Stimulated activated CD4-positive, alpha-beta T cell treated with anti-CD3 and anti-CD28 coated beads, Interleukin-15, amount 100 ng/mL, for 24 hours (primary cell): ENCODE measurements around the gene MAGEB6B.
"Not testable (repeated sequence)": the region's sequence is repeated elsewhere in the genome, so short reads cannot be mapped to it uniquely, and the experiment has no call there.

ENCODE experiments used
- DNase-seq: peaks from one replicate; pipeline ENCODE4 v3.0.0-alpha.2; 2020

Gene MAGEB6B, protein sequence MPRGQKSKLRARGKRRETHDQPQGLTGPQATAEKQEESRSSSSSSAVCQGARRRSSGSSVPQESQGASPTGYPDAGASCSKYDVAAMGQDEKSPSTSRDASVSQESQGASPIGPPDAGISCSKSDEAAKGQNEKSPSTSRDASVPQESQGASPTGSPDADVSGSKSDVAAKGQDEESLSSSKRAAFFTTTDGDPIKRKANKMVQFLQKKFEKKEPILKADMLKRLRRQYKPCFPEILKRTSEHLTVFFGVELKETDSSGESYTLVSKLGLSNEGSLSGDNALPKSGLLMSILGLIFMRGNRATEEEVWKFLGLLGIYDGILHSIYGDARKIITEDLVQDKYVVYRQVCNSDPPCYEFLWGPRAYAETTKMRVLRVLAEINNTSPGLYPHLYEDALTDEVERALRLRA

DNA sequence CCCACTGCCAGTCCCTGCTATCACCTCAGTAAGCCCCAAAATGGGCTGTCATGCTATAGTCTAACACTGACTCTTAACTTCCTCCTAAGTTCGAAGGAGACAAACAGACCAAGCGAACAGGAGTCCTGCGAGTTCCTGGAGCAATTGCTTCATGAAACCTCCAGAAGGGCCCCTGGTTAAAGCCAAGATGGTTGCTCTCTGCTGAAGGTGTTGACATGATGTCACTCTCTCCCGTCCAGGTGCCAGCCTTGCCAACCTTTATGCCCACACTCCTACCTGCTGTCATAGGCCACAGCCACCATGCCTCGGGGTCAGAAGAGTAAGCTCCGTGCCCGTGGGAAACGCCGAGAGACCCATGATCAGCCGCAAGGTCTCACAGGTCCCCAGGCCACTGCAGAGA, at the start of gene MAGEB6B:
Gene MAGEB6B, plus strand, starts transcription at position 301 of the 400 bp plus-strand sequence. Its CDS starts 0 bp downstream, at position 301.
- DNase-seq = no peak

DNA sequence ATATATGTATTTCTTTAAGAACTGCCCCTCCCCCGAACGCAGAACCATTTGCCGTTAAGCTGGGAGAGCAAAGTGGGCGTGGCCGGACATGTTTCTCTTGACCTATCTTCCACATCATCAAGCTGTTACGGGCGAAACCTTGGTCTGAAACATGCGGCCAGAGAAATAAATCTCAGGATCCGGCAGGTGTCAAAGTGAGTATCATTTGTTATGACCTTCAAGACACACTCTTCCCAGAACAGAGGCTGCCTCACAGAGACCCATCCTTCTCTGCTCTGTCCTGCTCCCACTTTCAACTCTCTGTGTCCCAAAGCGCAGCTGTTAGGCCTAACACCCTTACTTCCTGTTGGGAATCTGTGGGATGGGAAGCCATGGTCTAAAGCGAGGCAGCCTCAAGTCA, 22.1 kb upstream of the MAGEB6B start, which contains the start of gene MAGEB18:
Gene MAGEB18, plus strand, starts transcription at position 70 of the 400 bp plus-strand sequence. CDS start 643 bp downstream, outside the sequence.
- DNase-seq = no peak

DNA sequence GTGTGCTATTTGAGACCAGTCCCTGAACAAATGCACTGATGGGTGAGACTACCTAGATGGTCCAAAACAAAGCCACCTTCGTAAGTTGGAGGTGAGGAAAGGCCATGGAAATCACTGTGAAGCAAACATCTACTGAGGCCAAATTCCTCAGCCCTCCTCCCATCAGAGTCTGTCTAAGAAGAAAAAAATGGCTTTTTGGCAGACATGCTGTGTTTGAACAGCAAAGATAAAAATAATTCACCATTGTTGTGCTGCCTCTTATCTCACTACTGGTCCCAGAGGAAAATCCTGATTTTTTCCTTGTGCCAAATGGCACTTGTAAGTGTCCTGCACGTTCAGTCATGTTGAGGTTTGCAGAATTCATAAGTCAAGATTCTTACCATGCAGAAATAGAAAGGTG, 14.4 kb upstream of the MAGEB6B start:
- no peak for DNase-seq

DNA sequence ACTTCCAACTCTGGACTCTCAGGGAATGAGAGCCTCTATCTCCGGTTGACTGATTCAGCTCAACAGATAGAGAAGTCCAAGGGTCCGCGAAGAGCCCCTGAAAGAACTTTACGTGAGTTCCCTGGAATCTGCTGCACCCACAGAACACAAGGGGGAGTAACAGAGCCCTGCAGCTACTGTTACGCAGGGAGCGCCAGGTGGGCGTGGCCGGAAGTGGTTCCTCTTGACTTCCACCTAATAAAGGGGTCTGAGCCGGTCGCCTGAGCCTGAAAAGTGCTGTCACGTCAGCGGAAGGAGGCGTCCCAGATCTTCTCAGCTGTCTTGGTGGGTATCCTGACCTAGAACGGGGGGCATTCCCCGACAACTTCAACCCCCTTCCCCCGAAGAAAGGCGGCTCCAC, 31.8 kb downstream of the MAGEB6B start, which contains the start of gene MAGEB6:
Gene MAGEB6, plus strand, starts transcription at position 237 of the 400 bp plus-strand sequence. CDS start 1,407 bp downstream, outside the sequence.
- DNase-seq = no peak

DNA sequence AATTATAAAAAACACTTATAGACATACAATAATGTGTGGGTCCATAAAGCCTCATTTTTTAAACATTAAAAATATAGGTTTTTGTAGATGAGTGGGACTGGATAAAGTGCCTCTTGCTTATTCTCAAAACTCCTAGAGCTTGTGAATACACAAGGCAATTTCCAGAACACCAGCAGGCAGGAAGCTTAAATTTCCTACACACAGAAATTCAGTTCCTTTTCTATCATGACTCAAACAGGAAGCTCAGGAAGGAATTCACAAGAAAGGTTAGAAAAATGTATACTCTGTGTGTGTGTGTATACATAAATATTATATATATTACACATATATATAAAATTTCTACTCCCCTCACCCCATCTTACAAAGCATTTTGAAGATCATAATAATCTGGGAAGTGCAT, 43.2 kb downstream of the MAGEB6B start:
- DNase-seq = no peak

DNA sequence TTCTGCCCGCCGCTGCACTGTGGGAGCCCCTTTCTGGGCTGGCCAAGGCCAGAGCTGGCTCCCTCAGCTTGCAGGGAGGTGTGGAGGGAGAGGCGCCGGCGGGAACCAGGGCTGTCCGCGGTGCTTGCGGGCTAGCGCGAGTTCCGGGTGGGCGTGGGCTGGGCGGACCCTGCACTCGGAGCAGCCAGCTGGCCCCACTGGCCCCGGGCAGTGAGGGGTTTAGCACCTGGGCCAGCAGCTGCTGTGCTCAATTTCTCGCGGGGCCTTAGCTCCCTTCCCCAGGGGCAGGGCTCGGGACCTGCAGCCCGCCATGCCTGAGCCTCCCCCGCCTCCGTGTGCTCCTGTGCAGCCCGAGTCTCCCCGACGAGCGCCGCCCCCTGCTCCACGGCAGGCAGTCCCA, 44.3 kb downstream of the MAGEB6B start:
- not testable (repeated sequence) for DNase-seq

DNA sequence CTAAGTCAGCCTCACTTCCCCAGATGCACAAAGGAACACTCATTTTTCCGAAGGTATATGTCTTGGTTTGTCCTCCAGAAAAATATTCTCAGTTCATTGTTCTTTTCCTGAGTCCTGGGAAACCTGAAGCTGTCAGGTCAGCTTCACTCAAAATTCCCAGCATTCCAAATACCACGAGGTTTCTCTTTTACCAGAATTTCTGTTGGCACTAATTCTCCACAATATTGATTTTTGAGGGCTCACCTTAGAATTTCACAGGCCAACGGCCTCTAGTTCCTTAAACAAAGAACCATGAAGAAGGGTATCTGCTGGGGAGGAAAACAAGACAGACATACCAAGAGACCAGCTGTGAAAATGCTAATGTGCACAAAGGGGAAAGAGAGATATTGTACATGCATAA, 47.6 kb downstream of the MAGEB6B start:
- no peak for DNase-seq
